HEK293T (cell line): ENCODE measurements around the gene GAD1.

ENCODE experiments used
- CTCF ChIA-PET: fragments of 350-600 bp; formaldehyde crosslinking; extraction: SDS; loops from one replicate; lab custom pipeline; 2021; ENCODE audit warnings: antibody characterized with exemption, inconsistent platforms; lab: Yijun Ruan, JAX
- POLR2A ChIA-PET: fragments of 350-600 bp; formaldehyde crosslinking; extraction: SDS; loops from one replicate; lab custom pipeline; 2020; ENCODE audit warnings: antibody characterized with exemption, inconsistent platforms; lab: Yijun Ruan, JAX
- DNase-seq: peaks from one replicate; pipeline ENCODE4 v3.0.0; 2012; ENCODE audit warnings: mixed read lengths; ENCODE audit errors: extremely low spot score
- ARNT ChIP-seq: fragments of 450-650 bp; IDR thresholded peaks from 2 replicates; pipeline ENCODE4 v1.6.1; 2017; ENCODE audit warnings: mild to moderate bottlenecking
- BHLHE40 ChIP-seq: fragments of 450-650 bp; IDR thresholded peaks from 2 replicates; pipeline ENCODE4 v1.6.1; 2016; ENCODE audit warnings: mild to moderate bottlenecking, moderate library complexity, borderline replicate concordance
- ELF4 ChIP-seq: fragments of 450-650 bp; IDR thresholded peaks from 2 replicates; pipeline ENCODE4 v1.6.1; 2017; ENCODE audit warnings: antibody characterized with exemption
- FOXA1 ChIP-seq: fragments of 450-650 bp; IDR thresholded peaks from 2 replicates; pipeline ENCODE4 v1.6.1; 2016; ENCODE audit warnings: mild to moderate bottlenecking
- FOXK2 ChIP-seq: fragments of 450-650 bp; IDR thresholded peaks from 2 replicates; pipeline ENCODE4 v1.6.1; 2016; ENCODE audit warnings: mild to moderate bottlenecking
- FOXM1 ChIP-seq: fragments of 450-650 bp; IDR thresholded peaks from 2 replicates; pipeline ENCODE4 v1.6.1; 2017; ENCODE audit warnings: mild to moderate bottlenecking, borderline replicate concordance
- HDGF ChIP-seq: fragments of 450-650 bp; IDR thresholded peaks from 2 replicates; pipeline ENCODE4 v1.6.1; 2017; ENCODE audit warnings: antibody characterized with exemption, borderline replicate concordance
- L3MBTL2 ChIP-seq: fragments of 450-650 bp; conservative IDR thresholded peaks from 2 replicates; pipeline ENCODE4 v1.6.1; 2016; ENCODE audit warnings: mild to moderate bottlenecking
- LEF1 ChIP-seq: fragments of 450-650 bp; IDR thresholded peaks from 2 replicates; pipeline ENCODE4 v1.6.1; 2017; ENCODE audit warnings: mild to moderate bottlenecking, borderline replicate concordance
- NFRKB ChIP-seq: fragments of 450-650 bp; IDR thresholded peaks from 2 replicates; pipeline ENCODE4 v1.6.1; 2016; ENCODE audit warnings: mild to moderate bottlenecking, moderate library complexity
- SP1 ChIP-seq: fragments of 450-650 bp; IDR thresholded peaks from 2 replicates; pipeline ENCODE4 v1.6.1; 2017
- SUZ12 ChIP-seq: fragments of 450-650 bp; IDR thresholded peaks from 2 replicates; pipeline ENCODE4 v1.6.1; 2016; ENCODE audit warnings: mild to moderate bottlenecking
- TARDBP ChIP-seq: fragments of 450-650 bp; IDR thresholded peaks from 2 replicates; pipeline ENCODE4 v1.6.1; 2016
- ZNF384 ChIP-seq: fragments of 450-650 bp; IDR thresholded peaks from 2 replicates; pipeline ENCODE4 v1.6.1; 2016
- TF ChIP-seq, protein P1 (sequence below): fragments of 450-650 bp; IDR thresholded peaks from 2 replicates; pipeline ENCODE4 v1.6.1; 2016

Gene GAD1

DNA sequence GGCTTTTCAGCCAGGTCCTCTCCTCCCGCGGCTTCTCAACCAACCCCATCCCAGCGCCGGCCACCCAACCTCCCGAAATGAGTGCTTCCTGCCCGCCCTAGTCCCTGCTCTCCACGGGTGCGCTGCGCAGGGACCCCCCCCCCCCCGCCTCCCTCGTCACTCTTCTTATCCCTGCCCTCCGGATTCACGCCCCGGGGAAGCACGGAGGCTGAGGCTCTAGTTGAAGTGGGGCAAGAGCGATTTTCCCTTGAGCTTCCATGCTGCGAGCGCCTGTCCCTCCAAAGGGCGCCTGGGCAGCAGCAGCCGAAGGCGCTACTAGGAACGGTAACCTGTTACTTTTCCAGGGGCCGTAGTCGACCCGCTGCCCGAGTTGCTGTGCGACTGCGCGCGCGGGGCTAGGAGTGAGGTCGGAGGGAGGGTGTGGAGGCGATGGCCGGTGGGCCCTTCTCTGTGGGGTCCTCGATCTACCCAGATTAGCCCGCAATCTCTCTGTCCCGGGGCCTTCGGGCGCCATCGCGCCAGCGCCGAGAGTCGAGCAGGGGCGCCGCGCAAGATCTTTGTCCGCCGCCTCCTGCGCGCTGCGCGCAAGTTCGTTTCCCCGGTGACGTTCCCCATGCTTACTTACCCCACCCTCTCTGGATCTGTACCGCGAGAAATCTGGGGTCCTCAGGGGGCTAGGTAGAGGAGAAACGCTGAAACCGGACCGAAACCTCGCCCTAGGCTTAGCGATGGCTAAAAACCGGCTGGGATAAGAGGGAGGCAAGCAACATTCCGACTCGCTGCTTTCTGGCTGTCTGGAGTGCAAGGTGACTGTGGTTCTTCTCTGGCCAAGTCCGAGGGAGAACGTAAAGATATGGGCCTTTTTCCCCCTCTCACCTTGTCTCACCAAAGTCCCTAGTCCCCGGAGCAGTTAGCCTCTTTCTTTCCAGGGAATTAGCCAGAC, 677 bp downstream of the GAD1 start:
- POLR2A ChIA-PET: interaction anchor here (0.8 to 1.2 kb wide), 5 partner anchors 8 to 453 kb away, joined by 4 to 5 read pairs (median 5); partner anchors contain the start of gene ERICH2
- DNase-seq: peak; percentile 55
- TF ChIP-seq LEF1 (no peak), SUZ12 (no peak), L3MBTL2 (no peak), HDGF (no peak), SP1 (no peak), BHLHE40 (no peak), FOXM1 (no peak), TARDBP (no peak), ARNT (no peak), FOXA1 (no peak), ELF4 (no peak)
- CTCF ChIA-PET: interaction anchor here (0.7 to 2.1 kb wide), 9 partner anchors 25 to 614 kb away, joined by 3 to 15 read pairs (median 6); no protein-coding TSS in a partner anchor

DNA sequence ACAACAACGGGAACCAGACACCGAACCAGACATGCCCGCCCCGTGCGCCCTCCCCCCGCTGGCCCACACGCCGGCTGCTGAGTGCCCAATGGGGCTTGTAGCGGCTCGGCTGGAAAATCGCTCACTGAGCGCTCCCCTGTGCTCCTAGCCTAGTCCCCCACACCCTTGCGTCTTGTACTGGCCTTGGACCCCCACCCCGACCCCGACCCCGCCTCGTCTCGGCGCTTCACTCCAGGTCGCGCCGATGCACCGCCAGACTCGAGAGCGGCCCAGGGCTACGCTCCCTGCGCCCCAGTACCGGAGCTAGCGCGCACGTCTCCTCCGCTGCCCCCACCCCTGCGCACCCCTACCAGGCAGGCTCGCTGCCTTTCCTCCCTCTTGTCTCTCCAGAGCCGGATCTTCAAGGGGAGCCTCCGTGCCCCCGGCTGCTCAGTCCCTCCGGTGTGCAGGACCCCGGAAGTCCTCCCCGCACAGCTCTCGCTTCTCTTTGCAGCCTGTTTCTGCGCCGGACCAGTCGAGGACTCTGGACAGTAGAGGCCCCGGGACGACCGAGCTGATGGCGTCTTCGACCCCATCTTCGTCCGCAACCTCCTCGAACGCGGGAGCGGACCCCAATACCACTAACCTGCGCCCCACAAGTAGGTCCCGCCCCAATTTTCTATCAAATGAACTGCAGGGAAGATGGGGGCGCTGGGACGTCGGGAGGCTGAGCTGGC, 1.5 kb downstream of the GAD1 start:
- DNase-seq: no peak
- ChIA-PET POLR2A (no interaction called here), CTCF (interaction anchor here (0.6 kb wide), 1 partner anchor 447 kb away, joined by 3 read pairs; no protein-coding TSS in a partner anchor)
- TF ChIP-seq L3MBTL2 (no peak), BHLHE40 (no peak), NFRKB (no peak)

DNA sequence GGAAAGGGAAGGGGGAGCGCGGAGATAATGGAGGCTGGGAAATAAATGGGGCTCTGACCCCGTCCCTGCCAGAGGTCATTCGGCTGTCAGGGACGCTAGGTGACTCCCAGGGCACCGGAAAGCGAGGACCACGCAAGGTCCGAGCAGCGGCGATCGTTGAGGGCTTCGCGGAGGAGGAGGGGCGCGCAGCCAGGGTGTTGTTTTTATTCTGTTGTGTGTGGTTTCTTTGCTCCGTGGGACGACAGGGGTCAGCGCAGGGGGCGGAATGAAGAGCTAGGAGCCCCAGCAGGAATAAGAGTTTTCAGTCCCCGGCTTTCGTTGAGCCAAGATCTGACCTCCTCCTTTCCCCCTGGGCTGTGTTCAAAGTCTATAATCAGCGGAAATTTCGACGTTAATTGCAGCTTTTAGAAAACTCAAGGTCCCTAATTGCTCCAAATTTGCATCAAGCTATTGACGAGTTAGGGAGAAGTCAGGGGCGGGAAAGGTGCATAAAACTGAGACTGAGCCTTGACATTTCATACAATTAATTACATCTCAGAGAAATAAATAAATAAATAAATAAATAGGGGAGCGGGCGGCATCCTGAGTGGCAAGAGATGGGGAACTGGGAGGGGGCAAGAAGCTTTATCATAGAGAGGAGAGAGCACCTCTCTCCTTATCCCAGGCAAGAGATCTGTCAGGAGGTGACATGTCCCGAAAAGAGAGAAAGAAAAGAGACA, 2.2 kb downstream of the GAD1 start:
- CTCF ChIA-PET: interaction anchor here (0.7 kb wide), 1 partner anchor 340 kb away, joined by 3 read pairs; no protein-coding TSS in a partner anchor
- POLR2A ChIA-PET: no interaction called here
- no peak for TF ChIP-seq FOXM1
- no peak for TF ChIP-seq LEF1
- TF ChIP-seq L3MBTL2: no peak
- TF ChIP-seq ZNF384: no peak
- TF ChIP-seq BHLHE40: no peak
- TF ChIP-seq ARNT: no peak
- TF ChIP-seq FOXK2: no peak
- no peak for TF ChIP-seq FOXA1
- no peak for TF ChIP-seq NFRKB
- no peak for TF ChIP-seq TARDBP
- TF ChIP-seq HDGF: no peak
- TF ChIP-seq, protein P1, sequence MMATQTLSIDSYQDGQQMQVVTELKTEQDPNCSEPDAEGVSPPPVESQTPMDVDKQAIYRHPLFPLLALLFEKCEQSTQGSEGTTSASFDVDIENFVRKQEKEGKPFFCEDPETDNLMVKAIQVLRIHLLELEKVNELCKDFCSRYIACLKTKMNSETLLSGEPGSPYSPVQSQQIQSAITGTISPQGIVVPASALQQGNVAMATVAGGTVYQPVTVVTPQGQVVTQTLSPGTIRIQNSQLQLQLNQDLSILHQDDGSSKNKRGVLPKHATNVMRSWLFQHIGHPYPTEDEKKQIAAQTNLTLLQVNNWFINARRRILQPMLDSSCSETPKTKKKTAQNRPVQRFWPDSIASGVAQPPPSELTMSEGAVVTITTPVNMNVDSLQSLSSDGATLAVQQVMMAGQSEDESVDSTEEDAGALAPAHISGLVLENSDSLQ: no peak
- no peak for TF ChIP-seq ELF4
- no peak for TF ChIP-seq SP1
- TF ChIP-seq SUZ12: no peak
- no peak for DNase-seq

DNA sequence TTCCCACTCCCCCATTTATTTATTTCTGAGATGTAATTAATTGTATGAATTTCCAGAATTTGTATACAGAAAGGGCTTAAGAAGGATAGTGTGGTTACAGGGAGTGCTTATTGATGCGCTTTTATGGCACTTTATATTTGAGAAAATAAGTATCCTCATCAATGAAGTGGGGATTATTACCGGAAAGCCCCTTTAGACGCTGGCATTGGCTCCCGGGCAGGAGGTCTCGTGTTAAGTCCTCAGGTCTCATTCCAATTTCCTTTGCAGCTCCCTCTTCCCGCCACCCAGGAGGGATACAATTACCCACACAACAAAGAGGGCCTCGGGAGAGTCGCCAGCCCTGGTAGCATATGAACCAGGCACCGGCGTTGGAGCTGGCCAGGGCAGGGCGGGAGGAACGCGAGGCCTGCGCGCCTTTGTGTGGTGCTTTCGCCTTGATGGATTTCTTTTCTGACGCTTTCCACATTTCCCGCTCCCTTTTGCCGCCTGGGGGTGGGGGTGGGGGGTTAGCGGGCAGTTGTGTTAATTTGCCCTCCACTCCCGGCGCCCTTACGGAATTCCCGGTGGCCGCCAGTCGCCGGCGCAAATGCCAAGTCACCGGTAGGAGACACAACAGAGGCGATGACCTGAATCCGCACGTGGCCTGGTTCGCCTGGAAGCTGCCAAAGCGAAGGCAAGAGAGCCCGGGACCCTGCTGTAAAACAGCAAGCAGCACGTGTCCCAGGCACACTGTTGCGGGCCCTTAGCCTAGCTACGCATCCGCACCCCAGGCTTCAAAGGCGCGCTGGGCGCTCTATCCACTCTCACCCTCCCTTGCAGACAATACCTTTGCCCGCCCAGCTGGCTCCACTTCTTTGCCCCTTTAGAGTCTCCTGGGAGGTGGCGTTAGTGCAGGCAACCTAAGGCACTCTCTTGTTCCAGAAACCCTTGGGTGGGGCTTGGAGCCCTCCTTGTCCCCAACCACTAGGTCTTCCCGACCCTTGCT, 3.3 kb downstream of the GAD1 start:
- CTCF ChIA-PET: no interaction called here
- DNase-seq: no peak
- no peak for TF ChIP-seq NFRKB
- no peak for TF ChIP-seq FOXK2
- TF ChIP-seq SUZ12: no peak
- no peak for TF ChIP-seq BHLHE40
- POLR2A ChIA-PET: no interaction called here

DNA sequence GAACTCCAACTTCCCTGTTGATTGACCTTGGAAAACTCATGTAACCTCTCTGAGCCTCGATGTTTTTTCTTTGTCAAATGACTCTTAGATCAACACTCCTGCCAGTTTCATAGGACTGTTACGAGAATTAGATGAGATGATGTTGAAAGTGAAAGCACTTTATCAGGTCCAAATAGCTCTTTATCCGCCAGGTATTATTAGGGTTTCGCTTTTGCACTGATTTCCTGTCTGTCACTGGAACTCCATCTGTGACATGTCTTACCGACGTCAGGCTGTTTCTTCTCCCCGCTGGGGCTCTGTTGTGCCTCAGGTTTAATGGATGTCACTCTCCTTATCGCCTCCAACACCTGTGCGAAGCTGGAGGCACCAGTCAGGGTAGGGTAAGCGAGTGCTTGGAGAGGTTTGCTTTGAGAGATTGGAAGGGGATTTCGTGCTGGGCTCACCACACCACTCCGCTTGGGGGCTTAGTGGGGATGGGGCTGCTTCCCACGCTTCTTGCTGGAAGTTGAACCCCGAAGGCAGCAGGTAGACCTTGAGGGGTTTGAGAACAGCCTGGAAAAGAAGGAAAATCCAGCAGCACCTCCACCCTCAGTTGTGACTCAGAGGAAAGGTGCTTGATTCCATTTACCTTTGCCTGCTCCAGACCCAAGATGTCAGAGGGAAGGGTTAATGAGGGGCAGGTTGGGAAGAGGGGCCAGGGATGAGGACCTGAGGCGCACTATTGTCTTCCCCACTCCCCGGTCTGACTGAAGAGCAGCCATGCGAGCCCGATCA, 4.3 kb downstream of the GAD1 start:
- CTCF ChIA-PET: no interaction called here
- no peak for DNase-seq
- no peak for TF ChIP-seq LEF1
- no peak for TF ChIP-seq SUZ12
- no peak for TF ChIP-seq TARDBP
- no peak for TF ChIP-seq ARNT
- TF ChIP-seq ZNF384: no peak
- no peak for TF ChIP-seq BHLHE40
- TF ChIP-seq SP1: no peak

More for the DNA sequence above, 4.3 kb downstream of the GAD1 start:
- POLR2A ChIA-PET: no interaction called here
